ENCODE measurements around the gene PLEKHM3.

Gene PLEKHM3

GRCh38 chr2:207861789-207862188 is 163.5 kb downstream of the PLEKHM3 start:
- Histone ChIP-seq H3K4me3 (replicated peaks; ENCODE audit: insufficient read depth, low read length) (no peak overlapping the region), H3K27me3 (ENCODE audit: insufficient read depth, poor library complexity, severe bottlenecking) (no peaks in the 10 kb centered on the region), H3K27ac (replicated peaks) (no peak overlapping the region)
- no peak for TF ChIP-seq SPI1 (IDR thresholded peaks at IDR 0.05; ENCODE audit: borderline replicate concordance, low read depth)
- TF ChIP-seq CTCF (IDR thresholded peaks at IDR 0.05; ENCODE audit: insufficient read depth, low read length): no peak
- no peak for TF ChIP-seq REST (IDR thresholded peaks at IDR 0.05; ENCODE audit: insufficient replicate concordance, low read depth)
- no peak for DNase-seq (ENCODE audit: low read depth in 1 of 2, low spot score in 1 of 2)

- Histone ChIP-seq H3K27me3 (ENCODE audit: insufficient read depth, poor library complexity, severe bottlenecking) (no peaks in the 10 kb centered on the region), H3K4me3 (replicated peaks; ENCODE audit: insufficient read depth, low read length) (no peak overlapping the region), H3K27ac (replicated peaks) (no peak overlapping the region)
- no peak for TF ChIP-seq GABPA (IDR thresholded peaks at IDR 0.05; ENCODE audit: low read depth)
- TF ChIP-seq CTCF (IDR thresholded peaks at IDR 0.05; ENCODE audit: insufficient read depth, low read length): no peak
- no peak for TF ChIP-seq POLR2AphosphoS5 (IDR thresholded peaks at IDR 0.05; ENCODE audit: low read depth)
- no peak for TF ChIP-seq REST (IDR thresholded peaks at IDR 0.05; ENCODE audit: insufficient replicate concordance, low read depth)
- TF ChIP-seq SPI1 (IDR thresholded peaks at IDR 0.05; ENCODE audit: borderline replicate concordance, low read depth): no peak
- DNase-seq (ENCODE audit: low read depth in 1 of 2, low spot score in 1 of 2): no peak
Observed at GRCh38 chr2:207860685-207861084, 164.6 kb downstream of the PLEKHM3 start.

GRCh38 chr2:207855591-207855990 is 169.7 kb downstream of the PLEKHM3 start:
- H3K27ac ChIP-seq (replicated peaks): no peak overlapping the region
- DNase-seq (ENCODE audit: low read depth in 1 of 2, low spot score in 1 of 2): no peak
- no peak overlapping the region for H3K4me3 ChIP-seq (replicated peaks; ENCODE audit: insufficient read depth, low read length)
- TF ChIP-seq GABPA (IDR thresholded peaks at IDR 0.05; ENCODE audit: low read depth): no peak
- no peak for TF ChIP-seq SPI1 (IDR thresholded peaks at IDR 0.05; ENCODE audit: borderline replicate concordance, low read depth)
- TF ChIP-seq REST (IDR thresholded peaks at IDR 0.05; ENCODE audit: insufficient replicate concordance, low read depth): no peak
- TF ChIP-seq POLR2AphosphoS5 (IDR thresholded peaks at IDR 0.05; ENCODE audit: low read depth): no peak
- TF ChIP-seq CTCF (IDR thresholded peaks at IDR 0.05; ENCODE audit: insufficient read depth, low read length): no peak
- no peaks in the 10 kb centered on the region for H3K27me3 ChIP-seq (ENCODE audit: insufficient read depth, poor library complexity, severe bottlenecking)
